NCI-H2196 (cell line): Measurements from ENCODE around the gene UST.
"Not testable (repeated sequence)": the region's sequence is repeated elsewhere in the genome, so short reads cannot be mapped to it uniquely, and the experiment has no call there.

ENCODE experiments used
- DNase-seq: peaks from one replicate; lab custom pipeline; 2025; ENCODE audit not compliant: unreplicated experiment; lab: John Stamatoyannopoulos, UW

The UST gene

GRCh38 chr6:149103950-149104349 lies 357.1 kb downstream of the UST start:
- DNase-seq = not testable (repeated sequence)

GRCh38 chr6:149107520-149107919 lies 360.7 kb downstream of the UST start:
- DNase-seq = no peak

GRCh38 chr6:149108038-149108748 lies 361.4 kb downstream of the UST start:
- DNase-seq = no peak

- DNase-seq = no peak
Observed at GRCh38 chr6:149108749-149109100, 361.9 kb downstream of the UST start.

GRCh38 chr6:149109397-149110070 lies 362.7 kb downstream of the UST start:
- DNase-seq = no peak

- no peak for DNase-seq
Observed at GRCh38 chr6:149111556-149112115, 364.8 kb downstream of the UST start.

- no peak for DNase-seq
Observed at GRCh38 chr6:149112976-149113375, 366.1 kb downstream of the UST start.

- DNase-seq = no peak
Observed at GRCh38 chr6:149114167-149114566, 367.3 kb downstream of the UST start.

- DNase-seq = no peak
Observed at GRCh38 chr6:149118737-149119653, 372.2 kb downstream of the UST start.

GRCh38 chr6:149122850-149123821 lies 376.3 kb downstream of the UST start:
- DNase-seq = no peak

GRCh38 chr6:149125309-149125708 lies 378.5 kb downstream of the UST start:
- no peak for DNase-seq
